Spleen (tissue), 7 donors: ENCODE results near the gene TLE7.

ENCODE experiments used
- POLR2AphosphoS5 ChIP-seq, 3 donors: sonication (generic); formaldehyde crosslinking; IDR thresholded peaks; one replicate each; pipeline ENCODE4 v1.5.1; 2017; ENCODE audit warnings: antibody characterized with exemption in 3 of 3
- TF ChIP-seq, protein P1 (sequence below), 11 experiments: fragments of 200-600 bp in 7 of 11; fragments of 450-650 bp in 4 of 11; sonication (generic) in 4 of 11; IDR thresholded peaks in 8 of 11; conservative IDR thresholded peaks in 3 of 11; 1 replicate in 7 of 11; 2 replicates in 4 of 11; pipeline versions ENCODE4 v1.4.0 to v1.8.0; 2016 to 2021; ENCODE audit warnings: antibody characterized with exemption in 11 of 11, inconsistent platforms in 4 of 11, mild to moderate bottlenecking in 1 of 11
- donor health status: DM: no; HTN: no; CAD: no; lungs with moderate emphysema.
- donor health status: DM: no; HTN: no; CAD: no.
- donor health status: DM: no; HTN: no; CAD: no.

DNA sequence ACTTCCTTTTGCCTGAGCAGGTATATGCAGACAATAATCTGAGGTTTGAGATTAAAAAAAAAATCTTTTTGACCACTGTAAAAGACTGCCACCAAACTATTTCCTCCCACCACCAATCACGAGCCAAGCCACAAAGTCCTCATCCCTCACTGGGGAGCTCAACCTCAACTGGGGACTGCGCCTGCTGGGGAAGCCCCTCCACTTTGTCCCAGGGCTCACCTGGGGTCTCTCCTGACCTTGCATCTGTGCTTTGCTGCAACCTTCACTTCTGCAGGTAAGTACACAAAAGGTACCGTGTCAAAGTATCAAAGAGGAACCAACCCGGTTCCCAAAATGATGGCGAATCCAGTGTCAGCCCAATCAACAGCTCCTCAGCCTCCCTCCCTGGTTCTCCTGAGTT lies 35.5 kb downstream of the TLE7 start:
- TF ChIP-seq, protein P1, sequence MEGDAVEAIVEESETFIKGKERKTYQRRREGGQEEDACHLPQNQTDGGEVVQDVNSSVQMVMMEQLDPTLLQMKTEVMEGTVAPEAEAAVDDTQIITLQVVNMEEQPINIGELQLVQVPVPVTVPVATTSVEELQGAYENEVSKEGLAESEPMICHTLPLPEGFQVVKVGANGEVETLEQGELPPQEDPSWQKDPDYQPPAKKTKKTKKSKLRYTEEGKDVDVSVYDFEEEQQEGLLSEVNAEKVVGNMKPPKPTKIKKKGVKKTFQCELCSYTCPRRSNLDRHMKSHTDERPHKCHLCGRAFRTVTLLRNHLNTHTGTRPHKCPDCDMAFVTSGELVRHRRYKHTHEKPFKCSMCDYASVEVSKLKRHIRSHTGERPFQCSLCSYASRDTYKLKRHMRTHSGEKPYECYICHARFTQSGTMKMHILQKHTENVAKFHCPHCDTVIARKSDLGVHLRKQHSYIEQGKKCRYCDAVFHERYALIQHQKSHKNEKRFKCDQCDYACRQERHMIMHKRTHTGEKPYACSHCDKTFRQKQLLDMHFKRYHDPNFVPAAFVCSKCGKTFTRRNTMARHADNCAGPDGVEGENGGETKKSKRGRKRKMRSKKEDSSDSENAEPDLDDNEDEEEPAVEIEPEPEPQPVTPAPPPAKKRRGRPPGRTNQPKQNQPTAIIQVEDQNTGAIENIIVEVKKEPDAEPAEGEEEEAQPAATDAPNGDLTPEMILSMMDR (IDR thresholded peaks at IDR 0.05 in 8 of 11, conservative IDR thresholded peaks at IDR 0.05 in 3 of 11), result no peak
- no peak for TF ChIP-seq POLR2AphosphoS5 (IDR thresholded peaks at IDR 0.05)
